ENCODE data around the gene RBM43. TPM values are rescaled to one million over a fixed set of nuclear protein-coding genes. Genes with fewer than 3 reads are reported as not detected.

RBM43 gene
- total and polyA plus RNA-seq, 9 of the 15 experiments (the other 6 are each of a cell fraction or from before 2014, with no cell fraction given), result 1.3 to 6.9 (median 3.8) TPM

DNA sequence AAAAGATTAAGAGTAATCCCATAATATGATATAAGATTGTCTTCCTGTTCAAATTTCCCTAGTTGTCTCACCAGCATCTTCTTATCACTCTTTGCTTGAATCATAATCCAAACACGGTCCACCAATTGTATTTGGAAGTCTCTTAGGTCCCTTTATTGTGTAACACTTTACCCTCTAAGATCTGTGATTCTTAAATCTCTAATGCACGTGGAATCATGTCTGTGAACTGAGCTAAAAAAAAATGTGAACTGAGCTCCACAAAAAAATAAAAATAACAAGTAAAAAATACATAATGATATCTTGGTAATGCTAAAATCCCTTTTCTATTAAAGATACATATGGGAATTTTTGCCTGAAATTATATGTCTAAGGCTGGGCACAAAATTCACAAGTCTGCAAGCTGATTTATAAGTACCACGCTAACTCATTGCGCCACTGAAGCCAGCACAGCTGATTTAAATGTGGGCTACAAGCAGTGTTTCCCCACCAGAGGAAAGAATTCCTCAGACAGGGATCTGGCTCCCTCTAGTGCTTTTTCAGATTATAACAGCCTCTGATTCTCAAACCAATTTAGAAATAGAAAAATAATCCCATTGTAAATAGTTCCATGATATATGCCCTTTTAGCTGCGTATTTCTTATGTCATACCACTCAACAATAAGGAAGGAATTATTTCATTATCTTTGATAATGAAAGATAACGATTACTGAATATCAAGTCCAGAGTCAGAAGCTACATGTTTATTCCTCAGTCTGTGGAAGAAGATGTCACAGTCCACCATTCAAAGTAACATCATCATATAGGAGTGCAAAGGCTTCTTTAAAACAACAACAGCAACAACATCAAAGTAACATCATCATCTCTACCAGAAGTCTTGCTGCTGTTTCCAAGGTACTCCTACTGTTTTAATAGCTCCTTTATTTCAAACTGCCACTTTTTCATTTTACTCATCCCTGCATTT is 22.9 kb downstream of the RBM43 start (continued):
- TF ChIP-seq LCOR (CRISPR knock-in tag; IDR thresholded peaks at IDR 0.05), result no peak
- TF ChIP-seq, protein P1, sequence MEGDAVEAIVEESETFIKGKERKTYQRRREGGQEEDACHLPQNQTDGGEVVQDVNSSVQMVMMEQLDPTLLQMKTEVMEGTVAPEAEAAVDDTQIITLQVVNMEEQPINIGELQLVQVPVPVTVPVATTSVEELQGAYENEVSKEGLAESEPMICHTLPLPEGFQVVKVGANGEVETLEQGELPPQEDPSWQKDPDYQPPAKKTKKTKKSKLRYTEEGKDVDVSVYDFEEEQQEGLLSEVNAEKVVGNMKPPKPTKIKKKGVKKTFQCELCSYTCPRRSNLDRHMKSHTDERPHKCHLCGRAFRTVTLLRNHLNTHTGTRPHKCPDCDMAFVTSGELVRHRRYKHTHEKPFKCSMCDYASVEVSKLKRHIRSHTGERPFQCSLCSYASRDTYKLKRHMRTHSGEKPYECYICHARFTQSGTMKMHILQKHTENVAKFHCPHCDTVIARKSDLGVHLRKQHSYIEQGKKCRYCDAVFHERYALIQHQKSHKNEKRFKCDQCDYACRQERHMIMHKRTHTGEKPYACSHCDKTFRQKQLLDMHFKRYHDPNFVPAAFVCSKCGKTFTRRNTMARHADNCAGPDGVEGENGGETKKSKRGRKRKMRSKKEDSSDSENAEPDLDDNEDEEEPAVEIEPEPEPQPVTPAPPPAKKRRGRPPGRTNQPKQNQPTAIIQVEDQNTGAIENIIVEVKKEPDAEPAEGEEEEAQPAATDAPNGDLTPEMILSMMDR (IDR thresholded peaks at IDR 0.05 in 2 of 3, conservative IDR thresholded peaks at IDR 0.05 in 1 of 3; ENCODE audit: insufficient read depth in 2 of 3, low read depth in 1 of 3, low read length in 3 of 3), result peak; percentile 79 to 95 (median 85)
- peak; percentile 22 for TF ChIP-seq DACH1 (IDR thresholded peaks at IDR 0.05; ENCODE audit: partially characterized antibody)
- TF ChIP-seq CBX8 (IDR thresholded peaks at IDR 0.05; ENCODE audit: borderline replicate concordance, extremely low read depth, low read depth, low read length, poor library complexity, severe bottlenecking), result no peak
- TF ChIP-seq, protein P2, sequence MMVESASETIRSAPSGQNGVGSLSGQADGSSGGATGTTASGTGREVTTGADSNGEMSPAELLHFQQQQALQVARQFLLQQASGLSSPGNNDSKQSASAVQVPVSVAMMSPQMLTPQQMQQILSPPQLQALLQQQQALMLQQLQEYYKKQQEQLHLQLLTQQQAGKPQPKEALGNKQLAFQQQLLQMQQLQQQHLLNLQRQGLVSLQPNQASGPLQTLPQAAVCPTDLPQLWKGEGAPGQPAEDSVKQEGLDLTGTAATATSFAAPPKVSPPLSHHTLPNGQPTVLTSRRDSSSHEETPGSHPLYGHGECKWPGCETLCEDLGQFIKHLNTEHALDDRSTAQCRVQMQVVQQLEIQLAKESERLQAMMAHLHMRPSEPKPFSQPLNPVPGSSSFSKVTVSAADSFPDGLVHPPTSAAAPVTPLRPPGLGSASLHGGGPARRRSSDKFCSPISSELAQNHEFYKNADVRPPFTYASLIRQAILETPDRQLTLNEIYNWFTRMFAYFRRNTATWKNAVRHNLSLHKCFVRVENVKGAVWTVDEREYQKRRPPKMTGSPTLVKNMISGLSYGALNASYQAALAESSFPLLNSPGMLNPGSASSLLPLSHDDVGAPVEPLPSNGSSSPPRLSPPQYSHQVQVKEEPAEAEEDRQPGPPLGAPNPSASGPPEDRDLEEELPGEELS (CRISPR knock-in tag; IDR thresholded peaks at IDR 0.05; ENCODE audit: borderline replicate concordance), result no peak
- peak; percentile 75 for TF ChIP-seq CEBPB (tag; IDR thresholded peaks at IDR 0.05)
- TF ChIP-seq, protein P3, sequence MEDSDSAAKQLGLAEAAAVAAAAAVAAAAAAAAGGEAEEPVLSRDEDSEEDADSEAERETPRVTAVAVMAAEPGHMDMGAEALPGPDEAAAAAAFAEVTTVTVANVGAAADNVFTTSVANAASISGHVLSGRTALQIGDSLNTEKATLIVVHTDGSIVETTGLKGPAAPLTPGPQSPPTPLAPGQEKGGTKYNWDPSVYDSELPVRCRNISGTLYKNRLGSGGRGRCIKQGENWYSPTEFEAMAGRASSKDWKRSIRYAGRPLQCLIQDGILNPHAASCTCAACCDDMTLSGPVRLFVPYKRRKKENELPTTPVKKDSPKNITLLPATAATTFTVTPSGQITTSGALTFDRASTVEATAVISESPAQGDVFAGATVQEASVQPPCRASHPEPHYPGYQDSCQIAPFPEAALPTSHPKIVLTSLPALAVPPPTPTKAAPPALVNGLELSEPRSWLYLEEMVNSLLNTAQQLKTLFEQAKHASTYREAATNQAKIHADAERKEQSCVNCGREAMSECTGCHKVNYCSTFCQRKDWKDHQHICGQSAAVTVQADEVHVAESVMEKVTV (CRISPR knock-in tag; IDR thresholded peaks at IDR 0.05), result peak; percentile 88
- no peak for TF ChIP-seq SP2 (IDR thresholded peaks at IDR 0.05; ENCODE audit: extremely low read depth, low read depth, low read length, poor library complexity, severe bottlenecking)
- 0 out of 2 replicates have a peak, but pooled peaks have one; percentile 61 for TF ChIP-seq ARID2 (IDR thresholded peaks at IDR 0.05)
- TF ChIP-seq CC2D1A (IDR thresholded peaks at IDR 0.05), result peak; percentile 26; the same call in 1 of the 2 replicates
- peak; percentile 43; the same call in 1 of the 2 replicates for TF ChIP-seq STAG1 (CRISPR knock-in tag; IDR thresholded peaks at IDR 0.05; ENCODE audit: borderline replicate concordance)
- TF ChIP-seq SIN3B (IDR thresholded peaks at IDR 0.05; ENCODE audit: low read depth), result no peak
- TF ChIP-seq, protein P4, sequence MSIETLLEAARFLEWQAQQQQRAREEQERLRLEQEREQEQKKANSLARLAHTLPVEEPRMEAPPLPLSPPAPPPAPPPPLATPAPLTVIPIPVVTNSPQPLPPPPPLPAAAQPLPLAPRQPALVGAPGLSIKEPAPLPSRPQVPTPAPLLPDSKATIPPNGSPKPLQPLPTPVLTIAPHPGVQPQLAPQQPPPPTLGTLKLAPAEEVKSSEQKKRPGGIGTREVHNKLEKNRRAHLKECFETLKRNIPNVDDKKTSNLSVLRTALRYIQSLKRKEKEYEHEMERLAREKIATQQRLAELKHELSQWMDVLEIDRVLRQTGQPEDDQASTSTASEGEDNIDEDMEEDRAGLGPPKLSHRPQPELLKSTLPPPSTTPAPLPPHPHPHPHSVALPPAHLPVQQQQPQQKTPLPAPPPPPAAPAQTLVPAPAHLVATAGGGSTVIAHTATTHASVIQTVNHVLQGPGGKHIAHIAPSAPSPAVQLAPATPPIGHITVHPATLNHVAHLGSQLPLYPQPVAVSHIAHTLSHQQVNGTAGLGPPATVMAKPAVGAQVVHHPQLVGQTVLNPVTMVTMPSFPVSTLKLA (conservative IDR thresholded peaks at IDR 0.05), result 0 out of 4 replicates have a peak, but pooled peaks of 1 of the 2 experiments have one; percentile 18

All from K562 (cell line).